Measurements from ENCODE around the gene KDM4B.

Gene KDM4B

GRCh38 chr19:5059213-5059574 is 90.3 kb downstream of the KDM4B start:
- H3K4me3 ChIP-seq (ENCODE audit: low read depth, low read length): no peak overlapping the region
- no peak for DNase-seq (ENCODE audit: low read depth)

GRCh38 chr19:5059793-5060192 is 90.9 kb downstream of the KDM4B start:
- DNase-seq (ENCODE audit: low read depth): no peak
- H3K4me3 ChIP-seq (ENCODE audit: low read depth, low read length): no peak overlapping the region

GRCh38 chr19:5062195-5062594 is 93.3 kb downstream of the KDM4B start:
- no peak for DNase-seq (ENCODE audit: low read depth)
- H3K4me3 ChIP-seq (ENCODE audit: low read depth, low read length): no peak overlapping the region

GRCh38 chr19:5062799-5063198 is 93.9 kb downstream of the KDM4B start:
- DNase-seq (ENCODE audit: low read depth): no peak
- H3K4me3 ChIP-seq (ENCODE audit: low read depth, low read length): no peak overlapping the region

GRCh38 chr19:5063873-5064645 is 95.1 kb downstream of the KDM4B start:
- DNase-seq (ENCODE audit: low read depth): no peak
- no peak overlapping the region for H3K4me3 ChIP-seq (ENCODE audit: low read depth, low read length)

GRCh38 chr19:5064896-5065295 is 96.0 kb downstream of the KDM4B start:
- no peak overlapping the region for H3K4me3 ChIP-seq (ENCODE audit: low read depth, low read length)
- DNase-seq (ENCODE audit: low read depth): no peak

GRCh38 chr19:5065663-5066093 is 96.8 kb downstream of the KDM4B start:
- no peak for DNase-seq (ENCODE audit: low read depth)
- H3K4me3 ChIP-seq (ENCODE audit: low read depth, low read length): no peak overlapping the region

- no peak for DNase-seq (ENCODE audit: low read depth)
- no peak overlapping the region for H3K4me3 ChIP-seq (ENCODE audit: low read depth, low read length)
Measured at GRCh38 chr19:5066768-5067167, 97.9 kb downstream of the KDM4B start.

GRCh38 chr19:5067678-5068077 is 98.8 kb downstream of the KDM4B start:
- no peak overlapping the region for H3K4me3 ChIP-seq (ENCODE audit: low read depth, low read length)
- DNase-seq (ENCODE audit: low read depth): no peak

GRCh38 chr19:5068233-5069072 is 99.5 kb downstream of the KDM4B start:
- no peak for DNase-seq (ENCODE audit: low read depth)
- H3K4me3 ChIP-seq (ENCODE audit: low read depth, low read length): no peak overlapping the region

GRCh38 chr19:5070331-5070730 is 101.4 kb downstream of the KDM4B start:
- no peak overlapping the region for H3K4me3 ChIP-seq (ENCODE audit: low read depth, low read length)
- no peak for DNase-seq (ENCODE audit: low read depth)

- DNase-seq (ENCODE audit: low read depth): no peak
- no peak overlapping the region for H3K4me3 ChIP-seq (ENCODE audit: low read depth, low read length)
Measured at GRCh38 chr19:5070930-5071329, 102.0 kb downstream of the KDM4B start.

GRCh38 chr19:5071579-5071978 is 102.7 kb downstream of the KDM4B start:
- no peak overlapping the region for H3K4me3 ChIP-seq (ENCODE audit: low read depth, low read length)

GRCh38 chr19:5072115-5072514 is 103.2 kb downstream of the KDM4B start:
- no peak for DNase-seq (ENCODE audit: low read depth)
- no peak overlapping the region for H3K4me3 ChIP-seq (ENCODE audit: low read depth, low read length)

More at GRCh38 chr19:5071579-5071978, 102.7 kb downstream of the KDM4B start:
- no peak for DNase-seq (ENCODE audit: low read depth)

- no peak for DNase-seq (ENCODE audit: low read depth)
Measured at GRCh38 chr19:5073153-5073844, 104.4 kb downstream of the KDM4B start.

GRCh38 chr19:5074407-5074806 is 105.5 kb downstream of the KDM4B start:
- no peak for DNase-seq (ENCODE audit: low read depth)
- H3K4me3 ChIP-seq (ENCODE audit: low read depth, low read length): no peak overlapping the region

More at GRCh38 chr19:5073153-5073844, 104.4 kb downstream of the KDM4B start:
- H3K4me3 ChIP-seq (ENCODE audit: low read depth, low read length): no peak overlapping the region

GRCh38 chr19:5074830-5075394 is 106.0 kb downstream of the KDM4B start:
- no peak overlapping the region for H3K4me3 ChIP-seq (ENCODE audit: low read depth, low read length)

GRCh38 chr19:5075597-5075996 is 106.7 kb downstream of the KDM4B start:
- no peak overlapping the region for H3K4me3 ChIP-seq (ENCODE audit: low read depth, low read length)
- no peak for DNase-seq (ENCODE audit: low read depth)

More at GRCh38 chr19:5074830-5075394, 106.0 kb downstream of the KDM4B start:
- no peak for DNase-seq (ENCODE audit: low read depth)

GRCh38 chr19:5076440-5077208 is 107.7 kb downstream of the KDM4B start:
- DNase-seq (ENCODE audit: low read depth): no peak
- no peak overlapping the region for H3K4me3 ChIP-seq (ENCODE audit: low read depth, low read length)

Measured in skeletal muscle cell (primary cell).